Ishikawa (cell line): ENCODE data around the gene DDX43.

Source experiments
- CEBPB ChIP-seq: IDR thresholded peaks from 2 replicates; pipeline ENCODE4 v1.6.1; 2012
- CREB1 ChIP-seq: IDR thresholded peaks from 2 replicates; pipeline ENCODE4 v1.6.1; 2012; ENCODE audit warnings: low read depth
- EGR1 ChIP-seq: IDR thresholded peaks from 2 replicates; pipeline ENCODE4 v1.6.1; 2012
- EP300 ChIP-seq: IDR thresholded peaks from 2 replicates; pipeline ENCODE4 v1.6.1; 2012; ENCODE audit warnings: borderline replicate concordance
- FOXM1 ChIP-seq: IDR thresholded peaks from 2 replicates; pipeline ENCODE4 v1.6.1; 2012; ENCODE audit warnings: low read depth, borderline replicate concordance
- MAX ChIP-seq: IDR thresholded peaks from 2 replicates; pipeline ENCODE4 v1.6.1; 2012
- NFIC ChIP-seq: IDR thresholded peaks from 2 replicates; pipeline ENCODE4 v1.6.1; 2012
- RAD21 ChIP-seq: IDR thresholded peaks from 2 replicates; pipeline ENCODE4 v1.6.1; 2012; ENCODE audit warnings: low read depth
- REST ChIP-seq: IDR thresholded peaks from 2 replicates; pipeline ENCODE4 v1.6.1; 2012; ENCODE audit warnings: low read depth, mild to moderate bottlenecking
- TAF1 ChIP-seq: IDR thresholded peaks from 2 replicates; pipeline ENCODE4 v1.6.1; 2012; ENCODE audit warnings: low read depth, mild to moderate bottlenecking
- TCF12 ChIP-seq: IDR thresholded peaks from 2 replicates; pipeline ENCODE4 v1.6.1; 2012; ENCODE audit warnings: low read depth
- TEAD4 ChIP-seq: IDR thresholded peaks from 2 replicates; pipeline ENCODE4 v1.6.1; 2012
- USF1 ChIP-seq: IDR thresholded peaks from 2 replicates; pipeline ENCODE4 v1.6.1; 2012
- YY1 ChIP-seq: IDR thresholded peaks from 2 replicates; pipeline ENCODE4 v1.6.1; 2012; ENCODE audit warnings: low read depth
- ZBTB7A ChIP-seq: IDR thresholded peaks from 2 replicates; pipeline ENCODE4 v1.6.1; 2012; ENCODE audit warnings: low read depth

DDX43 gene

GRCh38 chr6:73363537-73363875 is 31.1 kb upstream of the DDX43 start:
- TF ChIP-seq FOXM1, result no peak
- TF ChIP-seq RAD21, result no peak
- no peak for TF ChIP-seq TCF12
- no peak for TF ChIP-seq REST
- no peak for TF ChIP-seq TAF1
- no peak for TF ChIP-seq TEAD4
- no peak for TF ChIP-seq ZBTB7A
- TF ChIP-seq MAX, result no peak
- TF ChIP-seq CEBPB, result no peak
- no peak for TF ChIP-seq EGR1
- TF ChIP-seq YY1, result no peak
- no peak for TF ChIP-seq NFIC
- no peak for TF ChIP-seq CREB1

- TF ChIP-seq TAF1 (no peak), CEBPB (no peak)
Measured at GRCh38 chr6:73364121-73364520, 30.5 kb upstream of the DDX43 start.

- TF ChIP-seq CEBPB (no peak), RAD21 (no peak), REST (no peak), NFIC (no peak), EGR1 (no peak), YY1 (no peak), TEAD4 (no peak), FOXM1 (no peak)
Measured at GRCh38 chr6:73364549-73364948, 30.1 kb upstream of the DDX43 start.

- no peak for TF ChIP-seq NFIC
- no peak for TF ChIP-seq TCF12
- TF ChIP-seq MAX, result no peak
- TF ChIP-seq TAF1, result no peak
- TF ChIP-seq YY1, result no peak
- TF ChIP-seq ZBTB7A, result no peak
- TF ChIP-seq CEBPB, result no peak
- TF ChIP-seq TEAD4, result no peak
- no peak for TF ChIP-seq RAD21
- TF ChIP-seq USF1, result no peak
- no peak for TF ChIP-seq EGR1
- TF ChIP-seq FOXM1, result no peak
- TF ChIP-seq REST, result no peak
- no peak for TF ChIP-seq EP300
- TF ChIP-seq CREB1, result no peak
Measured at GRCh38 chr6:73367761-73368355, 26.8 kb upstream of the DDX43 start.

- TF ChIP-seq FOXM1, result no peak
- TF ChIP-seq EGR1, result no peak
- TF ChIP-seq TEAD4, result no peak
- no peak for TF ChIP-seq TCF12
- TF ChIP-seq REST, result no peak
- TF ChIP-seq CREB1, result no peak
- no peak for TF ChIP-seq NFIC
- TF ChIP-seq CEBPB, result no peak
- TF ChIP-seq RAD21, result no peak
- no peak for TF ChIP-seq EP300
- no peak for TF ChIP-seq ZBTB7A
- TF ChIP-seq USF1, result no peak
- TF ChIP-seq TAF1, result no peak
Measured at GRCh38 chr6:73368675-73369074, 26.0 kb upstream of the DDX43 start.
